Adrenal gland (tissue), 5 donors: ENCODE data around the gene PRELID1.

Experiments
- CTCF ChIP-seq, 6 experiments: fragments of 450-650 bp in 4 of 6; fragments of 200-600 bp in 2 of 6; sonication (generic) in 1 of 6; IDR thresholded peaks; 1 replicate in 5 of 6; 2 replicates in 1 of 6; pipeline versions ENCODE4 v1.5.1 to v1.8.0; 2016 to 2021; ENCODE audit warnings: antibody characterized with exemption in 6 of 6, mild to moderate bottlenecking in 2 of 6, moderate library complexity in 1 of 6
- POLR2A ChIP-seq, 2 donors: fragments of 450-650 bp; IDR thresholded peaks; one replicate each; pipeline ENCODE4 v1.6.1; 2017; ENCODE audit warnings: antibody characterized with exemption in 2 of 2, mild to moderate bottlenecking in 2 of 2, moderate library complexity in 1 of 2
- donor health status: DM: no; HTN: no; CAD: no.

- no peak for TF ChIP-seq CTCF (IDR thresholded peaks at IDR 0.05)
- no peak for TF ChIP-seq POLR2A (IDR thresholded peaks at IDR 0.05)
Measured at GRCh38 chr5:177269232-177269895, 34.2 kb upstream of the PRELID1 start.
